Endometrial microvascular endothelial cells (primary cell): ENCODE measurements around the gene GDA. TPM values are rescaled to one million over a fixed set of nuclear protein-coding genes. Genes with fewer than 3 reads are reported as not detected.
"Not testable (repeated sequence)": the region's sequence is repeated elsewhere in the genome, so short reads cannot be mapped to it uniquely, and the experiment has no call there.

Source experiments
- in situ Hi-C: cut with HindIII; loops from 2 replicates; pipeline ENCODE4 v1.10.0; 2017; ENCODE audit warnings: low sequenced_read_pairs, low pct_unique_long_range_greater_than_20kb; ENCODE audit errors: inconsistent ontology term
- total RNA-seq: library from RNA; depleted of rRNA; stranded (reverse); fragments of >200 nt; gene quantifications from one replicate; pipeline ENCODE4 v1.2.3, GENCODE V29; 2015; ENCODE audit errors: inconsistent ontology term

Gene GDA
- total RNA-seq, 1 donor from 2014 or later = 0.65 TPM

GRCh38 chr9:72257814-72258213, 108.6 kb downstream of the GDA start:
- in situ Hi-C loops = loop anchor here (25.0 kb wide), 1 partner anchor 221 kb away; no protein-coding TSS in a partner anchor

- in situ Hi-C loops = loop anchor here (25.0 kb wide), 1 partner anchor 225 kb away; no protein-coding TSS in a partner anchor
These were observed 112.8 kb downstream of the GDA start for GRCh38 chr9:72262063-72262462.

GRCh38 chr9:72263572-72263971, 114.3 kb downstream of the GDA start:
- in situ Hi-C loops = loop anchor here (25.0 kb wide), 1 partner anchor 226 kb away; no protein-coding TSS in a partner anchor

- in situ Hi-C loops = loop anchor here (25.0 kb wide), 1 partner anchor 232 kb away; no protein-coding TSS in a partner anchor
These were observed 119.7 kb downstream of the GDA start for GRCh38 chr9:72268961-72269360.

GRCh38 chr9:72270359-72270758, 121.1 kb downstream of the GDA start:
- in situ Hi-C loops = loop anchor here (25.0 kb wide), 1 partner anchor 233 kb away; no protein-coding TSS in a partner anchor

GRCh38 chr9:72271613-72272478, 122.6 kb downstream of the GDA start:
- in situ Hi-C loops = loop anchor here (25.0 kb wide), 1 partner anchor 235 kb away; no protein-coding TSS in a partner anchor

GRCh38 chr9:72274441-72274840, 125.2 kb downstream of the GDA start:
- in situ Hi-C loops = loop anchor here (25.0 kb wide), 1 partner anchor 237 kb away; no protein-coding TSS in a partner anchor

GRCh38 chr9:72274916-72275315, 125.7 kb downstream of the GDA start:
- in situ Hi-C loops = loop anchor here (25.0 kb wide), 1 partner anchor 238 kb away; no protein-coding TSS in a partner anchor

- in situ Hi-C loops = no loop called here
These were observed 127.2 kb downstream of the GDA start for GRCh38 chr9:72276429-72276828.

- in situ Hi-C loops = no loop called here
These were observed 129.7 kb downstream of the GDA start for GRCh38 chr9:72278959-72279358.

GRCh38 chr9:72280913-72281500, 131.8 kb downstream of the GDA start:
- in situ Hi-C loops = no loop called here

- in situ Hi-C loops = no loop called here
These were observed 140.2 kb downstream of the GDA start for GRCh38 chr9:72289401-72289800.

- in situ Hi-C loops = no loop called here
These were observed 141.1 kb downstream of the GDA start for GRCh38 chr9:72290311-72290710.

- in situ Hi-C loops = not testable (repeated sequence)
These were observed 142.3 kb downstream of the GDA start for GRCh38 chr9:72291576-72291975.

GRCh38 chr9:72292256-72292682, 143.0 kb downstream of the GDA start:
- in situ Hi-C loops = no loop called here

- in situ Hi-C loops = no loop called here
These were observed 143.8 kb downstream of the GDA start for GRCh38 chr9:72292874-72293607.

- in situ Hi-C loops = no loop called here
These were observed 145.7 kb downstream of the GDA start for GRCh38 chr9:72294936-72295335.

- in situ Hi-C loops = no loop called here
These were observed 148.3 kb downstream of the GDA start for GRCh38 chr9:72297516-72297915.

GRCh38 chr9:72299017-72299603, 149.9 kb downstream of the GDA start:
- in situ Hi-C loops = no loop called here
